ENCODE measurements around the gene ABCC4.

The ABCC4 gene

GRCh38 chr13:95007322-95007721, 293.9 kb downstream of the ABCC4 start:
- H3K27ac ChIP-seq (ENCODE audit: low read length), result no peak overlapping the region
- H3K27me3 ChIP-seq (ENCODE audit: insufficient read depth, low read length), result no peaks in the 10 kb centered on the region; the same call in 1 of the 2 replicates
- no peak overlapping the region for H3K4me3 ChIP-seq (ENCODE audit: low read length)
- H3K36me3 ChIP-seq (ENCODE audit: insufficient read depth, low read depth, low read length), result no peaks in the 10 kb centered on the region
- no peaks in the 10 kb centered on the region for H3K9me3 ChIP-seq (ENCODE audit: insufficient read depth, low read depth, low read length)
- peaks cover 9% of the 10 kb centered on the region; the same call in 1 of the 2 replicates for H3K4me1 ChIP-seq (ENCODE audit: insufficient read depth, low read length)
- no peak overlapping the region for H3K9ac ChIP-seq (ENCODE audit: low read depth, low read length)

- H3K9ac ChIP-seq (ENCODE audit: low read depth, low read length), result no peak overlapping the region
- H3K27me3 ChIP-seq (ENCODE audit: insufficient read depth, low read length), result no peaks in the 10 kb centered on the region; the same call in 1 of the 2 replicates
- no peaks in the 10 kb centered on the region for H3K36me3 ChIP-seq (ENCODE audit: insufficient read depth, low read depth, low read length)
- no peak overlapping the region for H3K27ac ChIP-seq (ENCODE audit: low read length)
- no peaks in the 10 kb centered on the region for H3K9me3 ChIP-seq (ENCODE audit: insufficient read depth, low read depth, low read length)
- H3K4me1 ChIP-seq (ENCODE audit: insufficient read depth, low read length), result peaks cover 9% of the 10 kb centered on the region; the same call in 1 of the 2 replicates
- H3K4me3 ChIP-seq (ENCODE audit: low read length), result no peak overlapping the region
Measured at GRCh38 chr13:95005300-95005699, 296.0 kb downstream of the ABCC4 start.

- Histone ChIP-seq H3K36me3 (ENCODE audit: insufficient read depth, low read depth, low read length) (no peaks in the 10 kb centered on the region), H3K4me3 (ENCODE audit: low read length) (peak overlapping the region; percentile 6; the same call in 1 of the 2 replicates), H3K9ac (ENCODE audit: low read depth, low read length) (no peak overlapping the region), H3K27me3 (ENCODE audit: insufficient read depth, low read length) (no peaks in the 10 kb centered on the region; the same call in 1 of the 2 replicates), H3K9me3 (ENCODE audit: insufficient read depth, low read depth, low read length) (no peaks in the 10 kb centered on the region), H3K27ac (ENCODE audit: low read length) (no peak overlapping the region), H3K4me1 (ENCODE audit: insufficient read depth, low read length) (peaks cover 12% of the 10 kb centered on the region; the same call in 1 of the 2 replicates)
Measured at GRCh38 chr13:95003019-95003813, 298.0 kb downstream of the ABCC4 start.

GRCh38 chr13:95002126-95002525, 299.1 kb downstream of the ABCC4 start:
- Histone ChIP-seq H3K27ac (ENCODE audit: low read length) (no peak overlapping the region), H3K36me3 (ENCODE audit: insufficient read depth, low read depth, low read length) (no peaks in the 10 kb centered on the region), H3K4me3 (ENCODE audit: low read length) (no peak overlapping the region), H3K9ac (ENCODE audit: low read depth, low read length) (no peak overlapping the region), H3K27me3 (ENCODE audit: insufficient read depth, low read length) (no peaks in the 10 kb centered on the region; the same call in 1 of the 2 replicates), H3K9me3 (ENCODE audit: insufficient read depth, low read depth, low read length) (no peaks in the 10 kb centered on the region), H3K4me1 (ENCODE audit: insufficient read depth, low read length) (peaks cover 16% of the 10 kb centered on the region; the same call in 1 of the 2 replicates)

GRCh38 chr13:94999871-95000270, 301.4 kb downstream of the ABCC4 start:
- no peaks in the 10 kb centered on the region; the same call in 1 of the 2 replicates for H3K27me3 ChIP-seq (ENCODE audit: insufficient read depth, low read length)
- H3K9ac ChIP-seq (ENCODE audit: low read depth, low read length), result no peak overlapping the region
- H3K27ac ChIP-seq (ENCODE audit: low read length), result no peak overlapping the region
- H3K36me3 ChIP-seq (ENCODE audit: insufficient read depth, low read depth, low read length), result no peaks in the 10 kb centered on the region
- peaks cover 25% of the 10 kb centered on the region; the same call in 1 of the 2 replicates for H3K4me1 ChIP-seq (ENCODE audit: insufficient read depth, low read length)
- no peaks in the 10 kb centered on the region for H3K9me3 ChIP-seq (ENCODE audit: insufficient read depth, low read depth, low read length)
- H3K4me3 ChIP-seq (ENCODE audit: low read length), result no peak overlapping the region

- H3K4me3 ChIP-seq (ENCODE audit: low read length), result no peak overlapping the region
- H3K9ac ChIP-seq (ENCODE audit: low read depth, low read length), result no peak overlapping the region
- H3K4me1 ChIP-seq (ENCODE audit: insufficient read depth, low read length), result peaks cover 20% of the 10 kb centered on the region; the same call in 1 of the 2 replicates
- no peak overlapping the region for H3K27ac ChIP-seq (ENCODE audit: low read length)
- H3K36me3 ChIP-seq (ENCODE audit: insufficient read depth, low read depth, low read length), result no peaks in the 10 kb centered on the region
- H3K27me3 ChIP-seq (ENCODE audit: insufficient read depth, low read length), result no peaks in the 10 kb centered on the region; the same call in 1 of the 2 replicates
- no peaks in the 10 kb centered on the region for H3K9me3 ChIP-seq (ENCODE audit: insufficient read depth, low read depth, low read length)
Measured at GRCh38 chr13:94997126-94997525, 304.1 kb downstream of the ABCC4 start.

GRCh38 chr13:94996445-94996844, 304.8 kb downstream of the ABCC4 start:
- no peak overlapping the region for H3K27ac ChIP-seq (ENCODE audit: low read length)

GRCh38 chr13:94994506-94994905, 306.7 kb downstream of the ABCC4 start:
- Histone ChIP-seq H3K4me1 (ENCODE audit: insufficient read depth, low read length) (peaks cover 20% of the 10 kb centered on the region; the same call in 1 of the 2 replicates), H3K36me3 (ENCODE audit: insufficient read depth, low read depth, low read length) (no peaks in the 10 kb centered on the region), H3K4me3 (ENCODE audit: low read length) (no peak overlapping the region), H3K27ac (ENCODE audit: low read length) (no peak overlapping the region), H3K9ac (ENCODE audit: low read depth, low read length) (no peak overlapping the region), H3K9me3 (ENCODE audit: insufficient read depth, low read depth, low read length) (no peaks in the 10 kb centered on the region), H3K27me3 (ENCODE audit: insufficient read depth, low read length) (no peaks in the 10 kb centered on the region)

More at GRCh38 chr13:94996445-94996844, 304.8 kb downstream of the ABCC4 start:
- Histone ChIP-seq H3K36me3 (ENCODE audit: insufficient read depth, low read depth, low read length) (no peaks in the 10 kb centered on the region), H3K9ac (ENCODE audit: low read depth, low read length) (no peak overlapping the region), H3K9me3 (ENCODE audit: insufficient read depth, low read depth, low read length) (no peaks in the 10 kb centered on the region), H3K4me1 (ENCODE audit: insufficient read depth, low read length) (peaks cover 20% of the 10 kb centered on the region; the same call in 1 of the 2 replicates), H3K27me3 (ENCODE audit: insufficient read depth, low read length) (no peaks in the 10 kb centered on the region), H3K4me3 (ENCODE audit: low read length) (no peak overlapping the region)

GRCh38 chr13:94993616-94994015, 307.6 kb downstream of the ABCC4 start:
- no peak overlapping the region for H3K9ac ChIP-seq (ENCODE audit: low read depth, low read length)
- no peaks in the 10 kb centered on the region for H3K27me3 ChIP-seq (ENCODE audit: insufficient read depth, low read length)
- no peaks in the 10 kb centered on the region for H3K9me3 ChIP-seq (ENCODE audit: insufficient read depth, low read depth, low read length)
- H3K27ac ChIP-seq (ENCODE audit: low read length), result no peak overlapping the region
- no peak overlapping the region for H3K4me3 ChIP-seq (ENCODE audit: low read length)
- peaks cover 20% of the 10 kb centered on the region; the same call in 1 of the 2 replicates for H3K4me1 ChIP-seq (ENCODE audit: insufficient read depth, low read length)
- no peaks in the 10 kb centered on the region for H3K36me3 ChIP-seq (ENCODE audit: insufficient read depth, low read depth, low read length)

GRCh38 chr13:94992036-94992960, 309.0 kb downstream of the ABCC4 start:
- Histone ChIP-seq H3K4me3 (ENCODE audit: low read length) (no peak overlapping the region), H3K4me1 (ENCODE audit: insufficient read depth, low read length) (peaks cover 14% of the 10 kb centered on the region; the same call in 1 of the 2 replicates), H3K36me3 (ENCODE audit: insufficient read depth, low read depth, low read length) (no peaks in the 10 kb centered on the region), H3K27me3 (ENCODE audit: insufficient read depth, low read length) (no peaks in the 10 kb centered on the region), H3K9ac (ENCODE audit: low read depth, low read length) (no peak overlapping the region), H3K27ac (ENCODE audit: low read length) (no peak overlapping the region), H3K9me3 (ENCODE audit: insufficient read depth, low read depth, low read length) (no peaks in the 10 kb centered on the region)

- Histone ChIP-seq H3K27me3 (ENCODE audit: insufficient read depth, low read length) (no peaks in the 10 kb centered on the region), H3K27ac (ENCODE audit: low read length) (no peak overlapping the region), H3K9me3 (ENCODE audit: insufficient read depth, low read depth, low read length) (no peaks in the 10 kb centered on the region), H3K36me3 (ENCODE audit: insufficient read depth, low read depth, low read length) (no peaks in the 10 kb centered on the region), H3K4me1 (ENCODE audit: insufficient read depth, low read length) (peaks cover 15% of the 10 kb centered on the region; the same call in 1 of the 2 replicates), H3K9ac (ENCODE audit: low read depth, low read length) (no peak overlapping the region), H3K4me3 (ENCODE audit: low read length) (no peak overlapping the region)
Measured at GRCh38 chr13:94988654-94989053, 312.6 kb downstream of the ABCC4 start.

All from iPS-20b (cell line).